DOHH2 (cell line): ENCODE data around the gene CBX5.

Source experiments
- CTCF ChIP-seq: fragments of 200-600 bp; sonication (generic); IDR thresholded peaks from one replicate; pipeline ENCODE4 v1.5.1; 2014; ENCODE audit warnings: antibody characterized with exemption, mild to moderate bottlenecking, low read depth, low read length; ENCODE audit not compliant: poor library complexity, severe bottlenecking
- EZH2phosphoT487 ChIP-seq: fragments of 200-600 bp; sonication (generic); IDR thresholded peaks from 2 replicates; pipeline ENCODE4 v1.6.1; 2017; ENCODE audit warnings: borderline replicate concordance, mild to moderate bottlenecking, antibody characterized with exemption, low read length, moderate library complexity, mixed read lengths

GRCh38 chr12:54257332-54257731 lies 22.6 kb downstream of the CBX5 start:
- TF ChIP-seq CTCF (no peak), EZH2phosphoT487 (no peak)
